ENCODE data around the gene C1QTNF2.

The C1QTNF2 gene

GRCh38 chr5:160369990-160370712 is at the start of gene C1QTNF2:
TSS of gene C1QTNF2 (minus strand) at chr5:160370626. CDS start at chr5:160355011, 15,615 bp downstream.
- H3K4me3 ChIP-seq (ENCODE audit: low read length): peak within 1 kb of the TSS; percentile 51
- no peak within 1 kb of the TSS for H3K9ac ChIP-seq (ENCODE audit: low read length)
- no peak for DNase-seq

GRCh38 chr5:160420331-160420610 is 49.8 kb upstream of the C1QTNF2 start:
- H2AFZ ChIP-seq (ENCODE audit: low read length): peak overlapping the region; percentile 45
- peak overlapping the region; percentile 81; the same call in 1 of the 2 replicates for H3K9ac ChIP-seq (ENCODE audit: low read length)
- peak overlapping the region; percentile 73 for H3K4me2 ChIP-seq (ENCODE audit: low read depth, low read length)

More at GRCh38 chr5:160369990-160370712, at the start of gene C1QTNF2:
- Histone ChIP-seq H3K4me2 (ENCODE audit: low read depth, low read length) (peak within 1 kb of the TSS; percentile 49), H4K20me1 (ENCODE audit: insufficient read depth, low read length) (no peaks in the 10 kb centered on the region), H3K9me2 (replicated peaks; ENCODE audit: insufficient read depth, low read length) (no peaks in the 10 kb centered on the region), H2AFZ (ENCODE audit: low read length) (peak within 1 kb of the TSS; percentile 70), H3K4me1 (ENCODE audit: low read length) (no peaks in the 10 kb centered on the region), H3F3A (ENCODE audit: insufficient read depth, low read length) (no peaks in the 10 kb centered on the region), H3K27me3 (replicated peaks; ENCODE audit: insufficient read depth, low read length) (no peaks in the 10 kb centered on the region), H3K79me2 (ENCODE audit: low read length) (no peaks in the 10 kb centered on the region), H3K9me3 (replicated peaks; ENCODE audit: insufficient read depth, low read length) (no peaks in the 10 kb centered on the region), H3K36me3 (replicated peaks; ENCODE audit: insufficient read depth, low read length) (no peaks in the 10 kb centered on the region), H3K27ac (ENCODE audit: low read length) (no peak within 1 kb of the TSS)
- TF ChIP-seq EZH2 (optimal IDR thresholded peaks at IDR 0.05; ENCODE audit: low read depth, low read length) (no peak), EZH2phosphoT487 (IDR thresholded peaks at IDR 0.05; ENCODE audit: low read length) (no peak), CTCF (IDR thresholded peaks at IDR 0.05; ENCODE audit: low read length) (no peak)

GRCh38 chr5:160419458-160420330 is 49.3 kb upstream of the C1QTNF2 start:
- Histone ChIP-seq H3K9ac (ENCODE audit: low read length) (peak overlapping the region; percentile 81), H3K36me3 (replicated peaks; ENCODE audit: insufficient read depth, low read length) (peaks cover 4% of the 10 kb centered on the region), H3K4me1 (ENCODE audit: low read length) (peaks cover 31% of the 10 kb centered on the region), H2AFZ (ENCODE audit: low read length) (peak overlapping the region; percentile 45), H3K4me3 (ENCODE audit: low read length) (peak overlapping the region; percentile 98), H3K27me3 (replicated peaks; ENCODE audit: insufficient read depth, low read length) (no peaks in the 10 kb centered on the region), H3K9me2 (replicated peaks; ENCODE audit: insufficient read depth, low read length) (no peaks in the 10 kb centered on the region), H3K27ac (ENCODE audit: low read length) (peak overlapping the region; percentile 91), H3K9me3 (replicated peaks; ENCODE audit: insufficient read depth, low read length) (no peaks in the 10 kb centered on the region), H3K4me2 (ENCODE audit: low read depth, low read length) (peak overlapping the region; percentile 73), H3F3A (ENCODE audit: insufficient read depth, low read length) (peaks cover 28% of the 10 kb centered on the region), H4K20me1 (ENCODE audit: insufficient read depth, low read length) (no peaks in the 10 kb centered on the region), H3K79me2 (ENCODE audit: low read length) (peaks cover 68% of the 10 kb centered on the region)
- no peak for DNase-seq
- TF ChIP-seq CTCF (IDR thresholded peaks at IDR 0.05; ENCODE audit: low read length) (no peak), EZH2phosphoT487 (IDR thresholded peaks at IDR 0.05; ENCODE audit: low read length) (no peak), EZH2 (optimal IDR thresholded peaks at IDR 0.05; ENCODE audit: low read depth, low read length) (no peak)

More at GRCh38 chr5:160420331-160420610, 49.8 kb upstream of the C1QTNF2 start:
- Histone ChIP-seq H3K9me3 (replicated peaks; ENCODE audit: insufficient read depth, low read length) (no peaks in the 10 kb centered on the region), H3K9me2 (replicated peaks; ENCODE audit: insufficient read depth, low read length) (no peaks in the 10 kb centered on the region), H3K79me2 (ENCODE audit: low read length) (peaks cover 69% of the 10 kb centered on the region), H4K20me1 (ENCODE audit: insufficient read depth, low read length) (no peaks in the 10 kb centered on the region), H3K4me3 (ENCODE audit: low read length) (peak overlapping the region; percentile 98), H3K4me1 (ENCODE audit: low read length) (peaks cover 31% of the 10 kb centered on the region), H3K27me3 (replicated peaks; ENCODE audit: insufficient read depth, low read length) (no peaks in the 10 kb centered on the region), H3K27ac (ENCODE audit: low read length) (peak overlapping the region; percentile 91; the same call in 1 of the 2 replicates), H3K36me3 (replicated peaks; ENCODE audit: insufficient read depth, low read length) (peaks cover 4% of the 10 kb centered on the region; the same call in 1 of the 2 replicates), H3F3A (ENCODE audit: insufficient read depth, low read length) (peaks cover 28% of the 10 kb centered on the region)
- peak; percentile 38 for DNase-seq
- no peak for TF ChIP-seq EZH2 (optimal IDR thresholded peaks at IDR 0.05; ENCODE audit: low read depth, low read length)
- TF ChIP-seq CTCF (IDR thresholded peaks at IDR 0.05; ENCODE audit: low read length): no peak
- TF ChIP-seq EZH2phosphoT487 (IDR thresholded peaks at IDR 0.05; ENCODE audit: low read length): no peak
